Natural killer cell treated with Interleukin-12 subunit alpha and Interleukin-12 subunit beta and Interleukin-15 and Interleukin-18, amount 100 ng/mL, for 72 hours (primary cell): ENCODE results near the gene PABPN1L. TPM values are rescaled to one million over a fixed set of nuclear protein-coding genes. Genes with fewer than 3 reads are reported as not detected.
"Not testable (repeated sequence)": the region's sequence is repeated elsewhere in the genome, so short reads cannot be mapped to it uniquely, and the experiment has no call there.

Experiments used
- ATAC-seq, 2 donors: fragments of 150-1000 bp; cut with Tn5 transposase in 1 of 2; sonication (Bioruptor Pico), chemical (Tn5 transposase) in 1 of 2; 2 replicates each; pipeline ENCODE4 v1.10.0; 2021
- DNase-seq: peaks from one replicate; pipeline ENCODE4 v3.0.0; 2022; ENCODE audit warnings: low spot score
- H3K27ac Mint-ChIP-seq, 2 donors: 1 replicate in 1 of 2; 2 replicates in 1 of 2; pipeline ENCODE4 v1.8.0; 2022; ENCODE audit warnings: mixed read lengths in 2 of 2, mild to moderate bottlenecking in 1 of 2, moderate library complexity in 1 of 2
- H3K27me3 Mint-ChIP-seq, 2 donors: 1 replicate in 1 of 2; 2 replicates in 1 of 2; pipeline ENCODE4 v1.8.0; 2022; ENCODE audit warnings: mixed read lengths in 2 of 2
- H3K36me3 Mint-ChIP-seq: one replicate; pipeline ENCODE4 v1.8.0; 2022; ENCODE audit warnings: mixed read lengths
- H3K4me1 Mint-ChIP-seq, 2 donors: 1 replicate in 1 of 2; 2 replicates in 1 of 2; pipeline ENCODE4 v1.8.0; 2022; ENCODE audit warnings: low read depth in 2 of 2, mixed read lengths in 2 of 2, mild to moderate bottlenecking in 1 of 2
- H3K4me3 Mint-ChIP-seq: one replicate; pipeline ENCODE4 v1.8.0; 2022; ENCODE audit warnings: mixed read lengths
- H3K9me3 Mint-ChIP-seq: 2 replicates; pipeline ENCODE4 v1.8.0; 2022; ENCODE audit warnings: mixed read lengths
- total RNA-seq, 2 donors: library from RNA; stranded (reverse); gene quantifications; one replicate each; pipeline ENCODE4 v1.2.3, GENCODE V29; 2022

PABPN1L gene
- total RNA-seq, 2 donors from 2014 or later = not detected

DNA sequence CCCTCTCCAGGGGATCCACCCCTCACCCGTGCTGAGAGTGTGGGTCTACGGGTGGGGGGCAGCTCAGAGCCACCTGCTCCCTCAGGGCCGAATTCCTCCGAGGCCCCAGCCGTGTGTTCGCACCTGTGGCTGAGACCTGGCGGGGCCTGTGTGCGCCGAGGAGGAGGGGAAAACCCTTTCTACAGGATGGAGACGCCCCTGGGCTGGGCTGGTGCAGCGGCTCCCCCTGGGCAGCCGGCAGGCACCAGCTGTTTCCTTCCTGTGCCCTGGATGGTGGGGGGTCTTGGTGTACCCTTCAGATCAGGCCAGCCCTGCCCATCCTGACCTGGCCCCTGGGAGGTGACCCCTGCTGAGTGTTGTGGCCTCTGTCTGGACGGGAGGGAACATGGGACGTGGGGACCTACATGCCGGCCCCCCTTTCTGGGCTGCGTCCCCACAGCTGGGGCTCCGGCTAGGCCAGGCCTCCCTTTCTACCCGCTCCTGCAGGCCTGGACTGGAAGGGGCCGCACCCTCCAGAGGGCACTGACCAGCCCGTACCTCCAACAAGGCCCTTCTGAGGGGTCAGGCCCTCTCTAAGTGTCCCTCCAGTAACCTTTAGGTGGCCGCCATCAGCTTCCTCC lies 28.3 kb upstream of the PABPN1L start:
- no peaks in the 10 kb centered on the region for H3K27me3 Mint-ChIP-seq
- H3K36me3 Mint-ChIP-seq = no peaks in the 10 kb centered on the region
- H3K4me3 Mint-ChIP-seq = no peak overlapping the region
- no peaks in the 10 kb centered on the region for H3K9me3 Mint-ChIP-seq
- no peaks in the 10 kb centered on the region for H3K4me1 Mint-ChIP-seq
- DNase-seq = no peak
- ATAC-seq = no peak
- H3K27ac Mint-ChIP-seq = no peak overlapping the region

DNA sequence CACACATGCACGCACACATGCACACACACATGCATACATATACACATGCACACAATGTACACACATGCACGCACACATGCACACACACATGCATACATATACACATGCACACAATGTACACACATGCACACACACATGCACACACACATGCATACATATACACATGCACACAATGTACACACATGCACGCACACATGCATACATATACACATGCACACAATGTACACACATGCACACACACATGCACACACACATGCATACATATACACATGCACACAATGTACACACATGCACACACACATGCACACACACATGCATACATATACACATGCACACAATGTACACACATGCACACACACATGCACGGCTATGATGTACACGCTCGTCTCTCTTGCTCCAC lies 27.8 kb upstream of the PABPN1L start:
- H3K27ac Mint-ChIP-seq, H3K4me3 Mint-ChIP-seq, H3K36me3 Mint-ChIP-seq, ATAC-seq, H3K4me1 Mint-ChIP-seq, H3K27me3 Mint-ChIP-seq, H3K9me3 Mint-ChIP-seq, DNase-seq: not testable (repeated sequence)

DNA sequence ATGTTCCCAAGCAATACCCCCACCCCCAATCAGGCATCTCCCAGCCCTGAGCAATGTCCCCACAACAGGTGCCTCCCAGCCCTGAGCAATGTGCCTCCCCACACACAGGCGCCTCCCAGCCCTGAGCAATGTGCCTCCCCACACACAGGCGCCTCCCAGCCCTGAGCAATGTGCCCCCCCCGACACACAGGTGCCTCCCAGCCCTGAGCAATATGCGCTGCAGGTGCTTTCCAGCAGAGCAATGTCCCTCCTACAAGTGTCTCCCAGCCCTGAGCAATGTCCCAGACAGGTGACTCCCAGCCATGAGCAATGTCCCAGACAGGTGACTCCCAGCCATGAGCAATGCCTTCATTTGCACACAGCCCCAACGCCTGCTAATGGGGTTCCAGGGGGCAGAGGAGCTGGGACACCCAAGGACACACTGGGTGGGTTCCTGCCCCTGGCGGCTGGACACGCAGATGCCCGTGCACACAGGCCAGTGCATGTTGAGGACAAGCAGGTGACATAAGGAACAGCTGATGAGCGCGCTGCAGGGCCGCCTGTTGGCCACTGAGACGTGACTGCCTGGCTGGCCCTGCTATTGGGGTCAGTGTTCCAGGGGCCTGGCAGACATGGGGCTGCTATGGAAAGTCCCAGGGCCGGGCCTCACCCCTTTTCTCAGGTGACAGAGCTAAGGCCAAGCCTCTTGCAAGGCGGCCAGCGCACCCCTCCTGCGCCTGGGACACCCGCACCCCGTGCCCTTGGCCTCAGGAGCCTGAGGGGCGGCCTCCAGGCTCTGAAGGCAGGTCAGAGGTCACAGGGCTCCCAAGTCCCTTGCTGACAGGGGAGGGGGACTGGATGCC lies 26.9 kb upstream of the PABPN1L start:
- no peaks in the 10 kb centered on the region for H3K36me3 Mint-ChIP-seq
- no peaks in the 10 kb centered on the region for H3K27me3 Mint-ChIP-seq
- no peak overlapping the region for H3K27ac Mint-ChIP-seq
- H3K4me3 Mint-ChIP-seq = no peak overlapping the region
- no peaks in the 10 kb centered on the region for H3K9me3 Mint-ChIP-seq
- ATAC-seq (no peak), DNase-seq (no peak)
- H3K4me1 Mint-ChIP-seq = no peaks in the 10 kb centered on the region

DNA sequence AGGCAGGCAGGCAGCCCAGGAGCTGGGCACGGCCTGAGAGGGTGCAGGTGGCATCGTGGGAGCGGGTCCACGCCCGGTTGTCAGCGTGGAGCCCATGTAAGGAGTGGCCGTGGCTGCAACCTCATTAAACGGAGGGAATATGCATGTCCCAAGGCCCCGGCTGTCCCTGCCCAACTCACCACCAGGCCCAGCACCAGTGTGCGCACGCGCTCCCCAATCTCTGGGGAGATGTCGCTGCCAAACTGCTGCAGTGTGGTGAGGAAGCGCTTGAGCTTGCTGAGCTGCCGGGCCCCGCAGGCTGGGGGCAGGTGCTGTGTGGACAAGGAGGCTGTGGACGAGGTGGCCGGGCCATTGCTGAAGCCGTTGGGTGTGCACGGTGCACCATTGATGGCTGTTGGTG lies 25.6 kb upstream of the PABPN1L start:
- Mint-ChIP-seq H3K27me3 (no peaks in the 10 kb centered on the region), H3K4me1 (no peaks in the 10 kb centered on the region), H3K27ac (no peak overlapping the region), H3K36me3 (no peaks in the 10 kb centered on the region), H3K9me3 (no peaks in the 10 kb centered on the region), H3K4me3 (no peak overlapping the region)
- DNase-seq (no peak), ATAC-seq (no peak)

DNA sequence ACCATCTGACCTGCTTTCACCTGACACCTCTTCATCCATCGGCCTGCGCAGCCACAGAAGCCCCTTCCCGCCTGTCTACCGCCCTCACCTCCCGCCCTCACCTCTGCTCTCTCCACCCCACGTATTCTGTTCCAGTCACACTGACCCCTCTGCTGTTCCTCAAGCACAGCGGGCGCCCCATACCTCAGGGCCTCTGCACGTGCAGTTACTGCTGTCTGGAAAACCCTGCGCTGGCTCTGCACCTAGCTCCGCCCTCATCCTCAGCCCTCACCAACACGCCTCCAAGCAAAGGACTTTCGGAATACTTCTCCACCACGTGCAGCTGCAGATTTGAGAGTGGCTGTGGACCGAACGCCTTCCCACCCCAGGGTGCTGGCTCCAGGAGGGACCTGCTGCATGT lies 24.6 kb upstream of the PABPN1L start:
- Mint-ChIP-seq H3K9me3 (no peaks in the 10 kb centered on the region), H3K4me3 (no peak overlapping the region), H3K27ac (no peak overlapping the region), H3K36me3 (no peaks in the 10 kb centered on the region), H3K27me3 (no peaks in the 10 kb centered on the region), H3K4me1 (no peaks in the 10 kb centered on the region)
- ATAC-seq (no peak), DNase-seq (no peak)

DNA sequence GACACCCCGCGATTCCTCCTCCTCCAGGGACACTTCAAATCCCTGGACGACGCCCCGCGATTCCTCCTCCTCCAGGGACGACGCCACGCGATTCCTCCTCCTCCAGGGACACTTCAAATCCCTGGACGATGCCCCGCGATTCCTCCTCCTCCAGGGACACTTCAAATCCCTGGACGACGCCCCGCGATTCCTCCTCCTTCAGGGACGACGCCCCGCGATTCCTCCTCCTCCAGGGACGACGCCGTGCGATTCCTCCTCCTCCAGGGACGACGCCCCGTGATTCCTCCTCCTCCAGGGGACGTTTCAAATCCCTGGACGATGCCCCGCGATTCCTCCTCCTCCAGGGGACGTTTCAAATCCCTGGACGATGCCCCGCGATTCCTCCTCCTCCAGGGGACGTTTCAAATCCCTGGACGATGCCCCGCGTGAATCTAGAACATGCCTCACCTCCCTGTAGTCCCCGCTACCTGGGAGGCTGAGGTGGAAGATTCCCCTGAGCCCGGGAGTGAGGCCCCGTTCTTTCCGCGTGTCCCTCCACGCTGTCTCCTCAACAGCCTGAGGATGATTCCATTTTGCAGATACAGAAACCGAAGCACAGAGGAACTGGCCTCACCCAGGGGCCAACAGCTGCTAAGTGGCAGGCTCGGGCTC lies 23.4 kb upstream of the PABPN1L start:
- not testable (repeated sequence) for ATAC-seq, H3K27ac Mint-ChIP-seq, H3K36me3 Mint-ChIP-seq, H3K4me1 Mint-ChIP-seq, H3K9me3 Mint-ChIP-seq, DNase-seq, H3K27me3 Mint-ChIP-seq, H3K4me3 Mint-ChIP-seq

DNA sequence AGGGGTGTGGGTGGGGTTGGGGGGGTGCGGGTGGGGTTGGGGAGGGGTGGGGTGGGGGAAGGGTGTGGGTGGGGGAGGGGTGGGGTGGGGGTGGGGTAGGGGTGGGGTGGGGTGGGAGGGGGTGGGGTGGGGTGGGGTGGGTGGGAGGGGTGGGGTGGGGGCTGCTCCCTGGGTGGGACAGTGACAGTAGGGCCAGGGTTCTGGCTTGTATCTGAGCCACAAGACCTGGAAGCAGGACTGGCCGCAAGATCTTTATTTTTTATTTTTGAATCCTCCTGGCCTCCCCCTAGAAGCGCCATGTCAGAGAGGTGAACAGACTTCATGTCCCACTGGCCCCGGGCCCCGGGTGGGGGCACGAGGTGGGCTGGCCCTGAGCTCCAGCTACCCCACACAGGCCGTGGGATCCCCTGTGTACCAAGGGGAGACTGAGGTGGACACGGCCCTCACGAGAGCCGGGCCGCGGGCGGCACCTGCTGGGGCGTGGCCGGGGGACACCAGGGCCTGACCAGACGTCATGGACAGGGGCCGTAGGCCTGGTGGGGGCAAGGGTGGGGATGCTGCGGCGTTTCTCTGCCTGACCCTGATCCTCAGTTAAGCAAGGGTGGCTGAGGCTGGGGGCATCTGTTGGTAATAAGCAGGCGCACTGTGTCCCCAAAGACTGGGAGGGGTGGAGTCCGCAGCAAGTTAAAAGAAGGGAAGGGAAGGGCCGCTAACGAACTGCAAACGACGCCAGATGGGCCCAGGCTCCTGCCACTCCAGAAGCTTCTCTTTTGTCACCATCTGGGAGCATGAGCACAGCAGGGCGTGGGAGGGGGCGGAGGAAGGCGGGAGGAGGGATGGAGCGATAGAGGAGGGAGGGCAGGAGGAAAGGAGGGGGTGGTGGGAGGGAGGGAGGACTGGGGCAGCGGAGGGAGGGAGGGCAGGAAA lies 22.3 kb upstream of the PABPN1L start:
- H3K4me1 Mint-ChIP-seq = no peaks in the 10 kb centered on the region
- no peaks in the 10 kb centered on the region for H3K27me3 Mint-ChIP-seq
- H3K9me3 Mint-ChIP-seq = no peaks in the 10 kb centered on the region
- H3K27ac Mint-ChIP-seq = no peak overlapping the region
- no peak for DNase-seq
- no peak for ATAC-seq
- no peaks in the 10 kb centered on the region for H3K36me3 Mint-ChIP-seq
- no peak overlapping the region for H3K4me3 Mint-ChIP-seq

DNA sequence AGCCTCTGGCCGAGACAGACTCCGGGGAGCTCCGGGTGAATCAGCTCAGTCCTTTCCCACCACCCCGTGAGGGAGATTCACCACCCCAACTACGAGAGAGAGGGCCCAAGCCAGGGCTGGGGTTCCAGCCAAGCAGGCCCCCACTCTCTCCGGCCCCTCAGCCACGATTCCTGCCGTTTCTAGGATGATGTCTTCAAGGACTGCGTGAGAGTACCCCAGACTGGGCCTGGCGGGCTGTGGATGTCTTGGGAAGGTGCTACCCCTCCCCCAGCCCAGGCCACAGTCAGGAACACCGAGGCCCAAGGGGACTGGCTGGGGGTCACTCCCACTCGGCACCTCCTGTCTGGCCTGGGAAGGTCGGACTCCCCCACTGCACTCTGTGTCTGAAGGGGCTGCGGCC lies 21.6 kb upstream of the PABPN1L start:
- no peaks in the 10 kb centered on the region for H3K9me3 Mint-ChIP-seq
- H3K27ac Mint-ChIP-seq = no peak overlapping the region
- DNase-seq (no peak), ATAC-seq (no peak)
- H3K4me3 Mint-ChIP-seq = no peak overlapping the region
- H3K4me1 Mint-ChIP-seq = no peaks in the 10 kb centered on the region
- no peaks in the 10 kb centered on the region for H3K27me3 Mint-ChIP-seq
- H3K36me3 Mint-ChIP-seq = no peaks in the 10 kb centered on the region

DNA sequence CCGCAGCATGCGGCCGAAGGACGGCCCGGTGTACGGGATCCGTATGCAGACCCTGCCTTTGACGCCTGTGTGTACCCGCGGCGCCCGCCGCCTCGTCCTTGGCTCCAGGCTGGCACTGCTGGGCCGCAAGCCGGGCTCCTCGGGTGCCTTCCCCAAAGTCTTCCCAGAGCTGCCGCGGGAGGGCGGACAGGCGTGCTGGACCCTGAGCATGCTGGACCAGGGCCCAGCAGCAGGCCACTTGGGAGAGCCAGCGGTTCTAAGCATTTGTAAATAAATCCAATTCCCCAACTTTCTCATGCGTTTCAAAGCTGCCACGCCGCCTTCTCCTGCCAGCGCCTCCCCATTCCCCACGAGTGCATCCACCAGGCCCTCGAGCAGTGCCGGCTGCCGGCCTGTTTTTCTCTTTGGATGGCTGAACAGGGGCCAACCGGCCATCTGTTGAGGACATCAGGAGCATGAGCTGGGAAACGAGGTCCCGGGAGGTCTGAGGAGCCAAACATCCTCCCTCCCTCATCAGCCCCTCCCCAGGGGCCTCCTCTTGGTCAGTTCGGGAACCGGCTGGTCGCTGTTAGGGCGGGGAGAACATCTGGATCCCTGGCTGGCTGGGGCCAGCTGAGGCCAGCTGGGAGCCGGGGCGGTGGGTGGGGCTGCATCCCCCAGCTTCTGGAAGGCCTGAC lies 20.5 kb upstream of the PABPN1L start:
- H3K4me3 Mint-ChIP-seq = no peak overlapping the region
- no peaks in the 10 kb centered on the region for H3K9me3 Mint-ChIP-seq
- H3K27me3 Mint-ChIP-seq = no peaks in the 10 kb centered on the region
- DNase-seq = no peak
- no peak overlapping the region for H3K27ac Mint-ChIP-seq
- no peak for ATAC-seq
- no peaks in the 10 kb centered on the region for H3K36me3 Mint-ChIP-seq
- peaks cover 0 to 5% of the 10 kb centered on the region in 2 donors for H3K4me1 Mint-ChIP-seq

DNA sequence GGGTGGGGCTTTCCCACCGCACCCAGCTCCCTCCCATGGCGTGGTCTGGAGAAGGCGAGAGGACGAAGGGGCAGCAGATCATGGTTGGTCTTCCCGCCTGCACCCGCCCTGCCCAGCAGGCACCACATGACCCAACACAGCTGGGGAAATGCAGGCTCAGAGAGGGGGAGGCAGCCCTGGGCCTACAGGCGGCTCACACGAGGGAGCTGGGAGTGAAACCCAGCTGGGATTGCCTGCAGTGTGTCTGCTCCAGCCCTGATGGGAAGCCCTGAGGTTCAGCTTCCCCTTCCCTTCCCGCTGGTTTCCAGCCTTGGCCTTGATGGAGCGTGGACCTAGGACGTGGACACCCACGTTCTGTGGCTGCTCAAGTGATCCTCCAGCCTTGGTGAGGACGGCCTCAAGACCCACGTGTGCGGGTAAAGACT lies 20.0 kb upstream of the PABPN1L start:
- Mint-ChIP-seq H3K4me1 (peaks cover 0 to 5% of the 10 kb centered on the region in 2 donors), H3K27ac (no peak overlapping the region), H3K9me3 (no peaks in the 10 kb centered on the region), H3K4me3 (no peak overlapping the region), H3K27me3 (no peaks in the 10 kb centered on the region), H3K36me3 (no peaks in the 10 kb centered on the region)
- DNase-seq = no peak
- ATAC-seq = no peak

DNA sequence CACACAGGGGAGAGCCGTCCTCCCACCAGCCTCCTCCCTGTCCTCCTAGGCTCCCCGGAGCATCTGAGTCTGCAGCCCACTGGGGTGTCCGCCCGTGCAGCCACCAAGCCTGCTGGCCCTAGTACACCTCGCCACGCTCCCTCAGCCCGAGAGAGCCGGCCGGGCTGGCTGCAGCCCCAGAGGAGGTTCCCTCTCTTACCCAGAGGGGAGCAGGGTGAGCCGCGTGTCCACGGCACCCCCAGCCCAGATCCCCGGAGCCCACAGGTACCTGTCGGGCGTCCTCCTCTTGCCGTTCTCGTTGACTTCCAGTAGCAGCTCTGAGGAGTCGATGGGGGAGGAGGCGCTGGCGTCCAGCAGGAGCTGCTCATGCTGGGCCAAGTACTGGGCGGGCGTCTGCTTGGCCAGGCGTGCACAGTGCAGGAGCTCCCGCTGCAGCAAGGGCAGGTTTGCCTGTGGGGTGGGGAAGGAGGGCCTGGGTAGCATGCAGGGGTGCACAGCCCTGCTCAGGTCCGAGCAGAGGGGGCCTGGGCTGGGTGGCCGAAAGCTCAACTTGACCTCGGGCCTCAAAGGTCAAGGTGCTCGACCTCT lies 19.3 kb upstream of the PABPN1L start:
- Mint-ChIP-seq H3K27ac (no peak overlapping the region), H3K4me3 (no peak overlapping the region), H3K9me3 (no peaks in the 10 kb centered on the region), H3K36me3 (no peaks in the 10 kb centered on the region), H3K27me3 (no peaks in the 10 kb centered on the region), H3K4me1 (peaks cover 0 to 5% of the 10 kb centered on the region in 2 donors)
- no peak for DNase-seq
- no peak for ATAC-seq

DNA sequence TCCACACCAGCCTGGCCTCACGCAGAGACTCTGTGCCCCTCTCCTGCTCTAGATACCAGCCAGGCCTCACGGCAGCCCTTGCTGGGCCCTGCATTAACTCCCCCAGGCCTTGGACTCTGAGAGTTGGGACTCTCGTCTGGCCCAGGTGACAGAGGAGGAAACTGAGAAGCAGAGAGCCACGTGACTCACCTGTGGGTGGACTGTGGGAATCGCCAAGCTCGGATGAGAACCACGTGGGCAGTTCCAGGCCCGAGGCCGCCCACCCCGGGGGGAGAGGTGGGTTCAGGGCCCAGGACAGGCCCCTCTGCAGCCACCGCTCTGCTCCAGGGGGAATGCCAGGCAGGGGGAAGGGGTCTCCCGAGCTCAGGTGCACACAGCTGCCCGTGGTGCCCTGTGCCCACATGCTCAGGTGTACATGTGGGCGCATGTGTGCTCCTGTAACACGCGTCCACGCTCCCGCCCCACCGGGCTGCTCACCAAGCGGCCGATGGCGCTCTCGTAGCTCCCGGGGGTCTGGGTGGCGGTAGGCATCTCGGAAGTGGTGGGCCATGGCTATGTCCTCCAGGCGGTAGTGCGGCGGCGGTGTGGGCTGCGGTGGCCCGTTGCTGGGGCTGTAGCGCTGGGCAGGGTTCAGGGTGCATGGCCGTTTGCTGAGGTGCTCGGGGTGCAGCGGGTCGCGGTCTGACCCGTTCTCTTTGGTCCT lies 18.3 kb upstream of the PABPN1L start:
- Mint-ChIP-seq H3K4me1 (peaks cover 0 to 5% of the 10 kb centered on the region in 2 donors), H3K9me3 (no peaks in the 10 kb centered on the region), H3K36me3 (no peaks in the 10 kb centered on the region), H3K4me3 (no peak overlapping the region), H3K27me3 (no peaks in the 10 kb centered on the region), H3K27ac (no peak overlapping the region)
- DNase-seq (no peak), ATAC-seq (no peak)
